GM19240 (cell line): ENCODE results near the gene SLC4A2.
A peak's percentile ranks its signal among the peaks of the same experiment; 100 is the strongest.

Experiments
- DNase-seq: peaks from one replicate; pipeline ENCODE4 v3.0.0; 2011; ENCODE audit warnings: low spot score; ENCODE audit not compliant: insufficient read length

SLC4A2 gene

GRCh38 chr7:151079199-151079910, 20.0 kb downstream of the SLC4A2 start:
- DNase-seq = no peak

DNA sequence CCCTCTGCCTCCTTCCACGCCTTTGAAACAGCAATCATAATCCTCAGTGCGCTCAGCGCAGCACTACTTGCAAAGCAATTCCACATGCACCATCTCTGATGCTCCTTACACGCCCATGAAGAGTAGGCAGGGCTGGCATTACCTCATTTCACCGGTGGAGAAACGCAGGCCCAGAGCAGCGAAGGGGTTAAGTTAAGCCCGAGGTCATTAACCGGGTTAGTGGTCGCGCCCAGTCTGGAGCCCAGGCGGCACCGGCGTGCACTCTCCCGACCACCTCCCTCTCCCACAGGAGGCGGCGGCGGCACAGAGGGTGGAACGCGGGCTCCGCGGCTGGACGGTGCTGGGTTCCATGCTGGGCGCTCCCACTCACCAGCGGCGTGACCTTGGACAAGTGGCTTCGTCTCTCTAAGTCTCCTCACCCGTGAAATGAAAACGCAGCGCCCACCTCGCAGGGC, 20.7 kb downstream of the SLC4A2 start:
- no peak for DNase-seq

DNA sequence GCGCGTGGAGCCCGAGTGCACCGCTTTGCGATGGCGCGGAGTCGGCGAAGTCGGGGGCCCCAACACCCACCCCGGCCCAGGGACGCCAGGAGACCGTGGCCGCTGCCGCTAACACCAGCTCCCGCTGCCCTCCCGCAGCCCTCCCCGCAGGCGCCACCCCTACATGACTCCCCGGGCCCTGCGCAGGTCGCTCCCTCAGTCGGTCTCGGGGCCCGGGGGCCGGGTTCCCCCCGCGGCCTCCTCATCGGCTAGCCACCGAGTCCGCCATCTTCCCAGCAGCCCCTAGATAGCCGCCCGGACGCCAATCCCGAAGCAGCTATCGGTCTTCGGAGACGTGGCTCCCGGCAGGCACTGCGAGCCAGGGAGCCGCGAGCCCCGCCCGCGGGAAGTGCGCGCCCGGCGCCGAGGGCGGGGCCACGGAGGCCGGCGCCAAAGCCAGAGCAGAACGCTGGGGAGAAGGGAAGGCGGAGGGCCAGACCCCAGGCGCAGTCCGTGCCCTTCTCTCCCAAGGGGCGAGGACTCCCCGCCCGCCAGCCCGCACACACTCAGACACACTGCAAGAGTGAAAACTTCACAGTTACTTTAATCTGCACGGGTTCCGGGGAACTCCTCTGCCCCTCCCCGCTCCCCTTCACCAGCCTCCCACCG, 21.3 kb downstream of the SLC4A2 start, which contains the start of gene FASTK:
TSS of gene FASTK (minus strand) at position 288 of the 648 bp plus-strand sequence. CDS start at position 245, 43 bp downstream.
- peak; percentile 97 for DNase-seq

DNA sequence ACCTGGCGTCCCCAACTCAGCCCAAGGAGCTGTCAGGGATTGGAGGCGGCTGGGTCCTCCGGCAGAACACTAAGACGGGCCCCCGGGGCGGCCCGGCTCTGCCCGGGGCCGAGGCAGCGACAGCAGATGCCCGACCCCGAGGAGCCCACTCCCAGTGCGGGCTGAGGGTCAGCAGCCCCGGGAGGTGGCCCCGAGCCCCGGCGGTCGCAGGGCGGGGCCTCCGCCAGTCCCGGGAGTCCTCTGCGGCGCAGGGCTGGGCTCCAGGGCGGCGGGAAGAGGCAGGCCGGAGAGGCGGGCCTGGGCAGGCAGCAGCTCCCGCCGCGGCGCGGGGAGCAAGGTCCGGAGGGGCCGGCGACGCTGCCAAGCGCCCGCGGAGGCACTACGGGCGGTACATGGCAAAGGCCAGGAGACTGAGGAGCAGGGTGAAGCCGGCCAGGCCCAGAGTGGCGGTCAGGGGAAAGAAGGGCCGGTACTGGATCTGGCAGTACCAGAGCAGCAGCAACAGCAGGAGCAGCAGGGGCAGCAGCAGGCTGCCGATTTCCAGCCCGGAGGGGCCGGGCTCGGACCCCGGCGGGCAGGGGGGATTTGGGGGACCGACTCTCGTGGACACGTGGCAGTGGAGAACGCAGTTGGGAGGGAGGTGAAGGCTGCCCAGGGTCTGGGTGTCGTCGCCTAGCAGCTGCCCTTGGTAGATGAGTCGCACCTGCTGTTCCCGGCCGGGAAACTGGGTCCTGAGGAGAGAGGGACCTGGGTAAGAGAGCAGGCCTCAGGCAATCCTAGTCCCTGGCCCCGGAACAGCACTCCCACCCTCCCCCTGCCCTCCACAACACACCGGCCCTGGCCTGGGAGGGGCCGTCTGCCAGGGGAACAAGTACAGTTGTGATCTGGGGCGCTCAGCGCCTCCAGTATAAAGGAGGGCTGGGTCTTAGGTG, 22.0 kb downstream of the SLC4A2 start:
- DNase-seq = no peak

DNA sequence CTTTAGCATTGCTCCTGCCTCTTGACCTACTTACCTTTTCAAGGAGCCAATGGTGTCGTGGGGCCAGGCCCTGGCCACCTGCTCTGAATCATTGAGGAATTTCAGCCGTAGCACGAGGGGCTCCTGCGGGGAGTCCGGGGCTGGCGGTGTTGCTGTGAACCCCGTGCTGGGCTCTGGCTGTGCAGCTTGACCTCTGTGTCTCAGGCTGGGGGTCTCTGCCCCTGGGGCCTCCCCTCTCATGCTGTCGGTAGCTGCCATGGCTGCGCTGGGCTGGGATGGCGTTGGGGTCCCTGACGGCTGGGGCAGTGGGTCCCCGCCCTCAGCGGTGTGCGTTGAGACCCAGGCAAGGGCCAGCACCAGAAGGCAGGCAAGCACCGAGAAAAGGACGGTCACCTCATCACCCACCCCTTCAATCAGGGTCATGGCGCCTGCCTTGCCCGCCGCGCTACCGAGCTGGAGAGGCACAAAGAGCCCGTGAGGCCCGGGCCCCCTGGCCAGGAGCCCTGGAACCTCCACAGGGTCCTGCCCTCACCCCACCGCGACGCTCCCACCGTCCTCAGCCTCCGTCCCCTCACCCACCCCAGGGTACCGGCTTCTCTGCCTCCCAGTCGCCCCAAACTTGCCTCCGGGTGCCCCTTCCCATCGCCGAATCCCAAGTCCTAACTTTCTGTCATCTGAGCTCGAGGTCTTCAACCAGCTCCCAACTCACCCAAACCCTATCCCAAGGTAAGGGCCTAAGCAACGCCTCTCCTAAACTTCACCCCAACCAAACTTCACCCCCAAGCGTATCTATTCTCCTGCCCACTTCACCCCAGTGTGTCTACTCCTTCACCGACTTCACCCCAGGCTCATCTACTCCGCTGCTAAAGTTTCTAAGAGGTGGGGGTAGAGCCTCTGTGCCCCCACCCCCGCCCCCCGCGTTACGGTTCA, 23.0 kb downstream of the SLC4A2 start:
- no peak for DNase-seq

DNA sequence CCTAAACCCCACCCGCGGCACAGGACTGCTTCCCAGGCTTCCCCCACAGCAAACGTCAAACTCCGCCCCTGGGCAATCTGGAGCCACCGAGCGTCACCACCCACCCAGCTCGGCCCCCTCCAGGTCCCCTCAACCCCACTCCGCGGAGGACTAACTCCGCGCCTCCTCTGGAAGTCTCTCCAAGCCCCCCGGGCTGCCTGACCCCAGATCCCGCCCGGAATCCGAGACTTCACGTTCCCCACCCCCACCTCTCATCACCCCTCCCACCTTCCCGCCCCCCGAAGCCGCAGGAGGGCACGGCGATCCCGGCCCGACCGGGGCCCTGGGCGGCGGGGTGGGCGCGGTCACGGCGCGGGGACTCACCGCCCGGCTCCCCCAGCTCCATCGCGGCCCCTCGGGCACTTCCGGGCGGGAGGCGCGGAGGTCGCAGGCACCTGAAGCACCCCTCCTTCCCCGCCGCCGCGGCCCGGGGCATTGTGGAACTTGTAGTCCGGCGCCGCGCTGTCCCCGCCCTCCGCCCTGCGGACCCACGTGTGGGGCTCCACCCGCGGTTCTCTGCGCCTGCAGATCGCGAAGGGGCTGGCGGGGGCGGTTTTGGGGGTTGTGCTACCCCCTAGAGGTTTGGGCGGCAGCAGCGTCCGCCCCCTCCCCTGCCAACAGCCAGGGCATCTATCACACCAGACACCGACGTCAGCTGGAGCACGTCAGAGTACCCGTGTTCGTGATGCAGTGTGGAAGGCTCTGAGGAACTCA, 23.9 kb downstream of the SLC4A2 start, which contains the start of gene TMUB1:
TSS of gene TMUB1 (minus strand) at position 423 of the 753 bp plus-strand sequence. CDS start 930 bp downstream, outside the sequence.
- DNase-seq = peak; percentile 70

GRCh38 chr7:151083824-151084160, 24.4 kb downstream of the SLC4A2 start:
- no peak for DNase-seq

- no peak for DNase-seq
Observed at GRCh38 chr7:151085329-151085690, 25.9 kb downstream of the SLC4A2 start.

DNA sequence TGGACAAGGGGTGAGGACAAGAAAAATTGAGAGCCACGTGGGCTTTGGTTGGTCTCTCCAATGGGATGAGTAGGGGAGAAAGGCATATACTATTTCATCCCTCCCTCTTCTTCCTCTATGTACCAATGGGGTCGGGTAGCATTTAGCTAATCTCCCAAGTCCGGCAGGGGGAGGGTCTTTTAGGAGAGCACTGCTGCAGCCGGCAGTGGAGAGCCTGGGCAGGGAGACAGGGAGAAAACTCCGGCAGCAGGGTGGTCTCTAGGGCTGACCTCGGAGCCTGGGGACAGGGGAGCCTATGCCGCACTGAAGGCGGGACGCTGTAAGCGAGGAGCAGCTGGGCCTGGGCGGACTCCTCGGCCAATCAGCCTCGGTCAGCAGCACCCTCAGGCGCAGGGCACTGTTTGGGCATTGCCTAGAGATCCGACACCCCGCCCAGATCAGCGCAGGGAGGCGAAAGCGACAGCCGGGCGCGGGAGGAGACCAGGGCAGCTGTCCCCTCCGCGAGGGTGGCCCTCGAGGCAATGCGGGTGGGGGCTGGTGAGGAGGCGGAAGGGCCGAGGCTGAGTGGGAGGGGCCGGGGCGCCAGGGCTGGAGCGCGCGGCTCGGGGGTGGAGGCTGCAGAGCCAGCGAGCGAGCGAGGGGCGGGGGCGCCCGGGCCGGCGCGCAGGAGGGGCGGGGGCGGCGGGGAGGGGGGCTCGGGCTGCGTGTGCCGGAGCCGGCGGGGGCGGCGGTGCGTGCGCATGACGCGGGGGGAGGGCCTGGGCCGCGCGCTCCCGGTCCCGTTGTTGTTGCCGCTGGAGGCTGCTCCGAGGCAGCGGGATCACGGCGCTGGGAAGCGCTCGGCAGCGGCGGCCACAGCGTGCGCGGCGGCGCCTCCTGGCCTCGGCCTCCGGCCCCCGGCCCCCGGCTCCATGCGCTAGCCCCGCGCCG, 26.6 kb downstream of the SLC4A2 start, which contains the start of gene AGAP3:
TSS of gene AGAP3 (plus strand) at position 785 of the 930 bp plus-strand sequence. CDS start 267 bp downstream, outside the sequence.
- peak; percentile 85 for DNase-seq

- no peak for DNase-seq
Observed at GRCh38 chr7:151086802-151087244, 27.4 kb downstream of the SLC4A2 start.

DNA sequence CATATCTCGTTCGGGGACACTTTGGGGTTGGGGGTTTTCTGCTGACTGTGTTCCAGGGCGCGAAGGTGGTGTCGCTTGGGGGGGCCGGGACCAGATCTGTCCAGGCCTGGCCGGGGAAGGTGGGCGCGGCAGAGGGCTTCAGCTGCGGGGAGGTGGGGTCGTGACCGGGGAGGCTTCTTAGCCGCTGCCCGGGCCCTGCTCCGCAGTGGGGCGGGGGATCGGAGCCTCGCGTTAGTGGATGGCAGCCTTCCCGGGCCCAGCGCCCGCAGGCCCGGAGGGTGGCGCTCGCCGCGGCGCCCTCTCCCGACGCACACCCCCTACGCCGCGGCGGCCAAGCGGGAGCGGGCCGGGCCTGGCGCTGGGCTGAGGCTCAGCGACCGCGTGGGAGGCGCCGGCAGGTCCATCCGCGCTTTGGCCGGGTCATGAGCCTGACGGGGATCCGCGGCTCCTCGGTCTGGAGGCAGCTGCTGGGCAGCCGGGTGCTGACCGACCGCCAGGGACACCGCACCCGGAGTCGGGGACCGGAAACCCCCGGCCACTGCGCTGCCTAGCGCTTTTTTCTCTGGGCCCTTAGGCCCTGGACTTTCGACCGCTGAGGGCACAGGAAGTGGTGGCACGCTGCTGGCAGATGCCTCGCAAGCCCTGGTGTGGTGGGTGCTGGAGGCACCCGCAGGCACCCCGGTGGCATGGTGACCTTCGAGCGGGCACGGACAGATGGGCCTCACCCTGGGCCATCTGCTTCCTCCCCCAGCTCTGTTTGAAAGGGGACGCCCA, 28.0 kb downstream of the SLC4A2 start:
- DNase-seq = no peak

GRCh38 chr7:151088019-151088855, 28.8 kb downstream of the SLC4A2 start:
- DNase-seq = no peak

GRCh38 chr7:151088856-151089699, 29.7 kb downstream of the SLC4A2 start:
- no peak for DNase-seq

GRCh38 chr7:151089893-151090730, 30.7 kb downstream of the SLC4A2 start:
- DNase-seq = no peak

GRCh38 chr7:151091003-151091402, 31.6 kb downstream of the SLC4A2 start:
- DNase-seq = no peak
